Lower lobe of right lung (tissue), 2 donors: Measurements from ENCODE around the gene TSPAN9. TPM values are rescaled to one million over a fixed set of nuclear protein-coding genes. Genes with fewer than 3 reads are reported as not detected.

Source experiments
- ATAC-seq, 2 donors: fragments of 200-7000 bp; cut with Tn5 transposase; one replicate each; pipeline ENCODE4 v1.9.1; 2020 to 2022; ENCODE audit warnings: mild to moderate bottlenecking in 2 of 2, moderate library complexity in 2 of 2
- DNase-seq: peaks from one replicate; pipeline ENCODE4 v3.0.0-alpha.2; 2020
- H3K27ac ChIP-seq: fragments of 200-600 bp; one replicate; pipeline ENCODE4 v1.8.0; 2022
- H3K27me3 ChIP-seq: fragments of 200-600 bp; one replicate; pipeline ENCODE4 v1.8.0; 2022; ENCODE audit warnings: low read depth
- H3K36me3 ChIP-seq: fragments of 200-600 bp; one replicate; pipeline ENCODE4 v1.8.0; 2022; ENCODE audit warnings: mild to moderate bottlenecking
- H3K4me1 ChIP-seq: fragments of 200-600 bp; one replicate; pipeline ENCODE4 v1.8.0; 2022
- H3K4me3 ChIP-seq: fragments of 200-600 bp; one replicate; pipeline ENCODE4 v1.8.0; 2022; ENCODE audit warnings: mild to moderate bottlenecking
- H3K9me3 ChIP-seq: fragments of 200-600 bp; one replicate; pipeline ENCODE4 v1.8.0; 2022
- intact Hi-C: fragments of 100-400 bp; cut with DNase I; formaldehyde crosslinking; loops from one replicate; pipeline ENCODE4 v1.11.0; 2022
- total RNA-seq: library from RNA; stranded (reverse); fragmentation: NEBNext Ultra II Directional; extraction: Animal tissue kit (Norgen Biotek cat#: 25700); gene quantifications from one replicate; pipeline ENCODE4 v1.2.1, GENCODE V29; 2021
- TF ChIP-seq, protein P1 (sequence below): fragments of 200-600 bp; IDR thresholded peaks from one replicate; pipeline ENCODE4 v1.8.0; 2022; ENCODE audit warnings: antibody characterized with exemption, mild to moderate bottlenecking
- donor health status: DM: no; HTN: yes; CAD: no; lungs with severe emphysema.

Gene TSPAN9
- total RNA-seq, 1 donor from 2014 or later: 61.1 TPM

DNA sequence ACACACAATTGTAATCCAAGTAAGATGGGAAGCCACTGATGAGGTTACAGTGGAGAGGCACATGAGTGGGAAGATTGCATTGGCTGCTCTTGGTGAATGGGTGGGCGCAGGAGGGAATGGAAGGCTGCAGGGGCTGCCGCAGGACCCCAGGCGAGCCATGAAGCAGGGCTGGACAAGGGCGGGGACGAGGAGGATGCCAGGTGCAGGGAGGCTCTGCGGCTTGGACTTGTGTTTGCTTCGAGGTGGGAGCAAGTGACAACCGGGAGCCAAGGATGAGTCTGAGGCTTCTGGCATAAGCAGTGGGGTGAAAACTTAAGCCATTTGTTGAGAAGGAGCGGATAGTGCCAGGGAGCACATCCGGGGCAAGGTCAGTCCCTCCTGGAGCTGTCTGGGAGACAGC, 115.0 kb downstream of the TSPAN9 start:
- Histone ChIP-seq H3K36me3 (no peaks in the 10 kb centered on the region), H3K27me3 (no peaks in the 10 kb centered on the region), H3K9me3 (no peaks in the 10 kb centered on the region), H3K27ac (no peak overlapping the region), H3K4me3 (no peak overlapping the region), H3K4me1 (peaks cover 23% of the 10 kb centered on the region)
- TF ChIP-seq, protein P1, sequence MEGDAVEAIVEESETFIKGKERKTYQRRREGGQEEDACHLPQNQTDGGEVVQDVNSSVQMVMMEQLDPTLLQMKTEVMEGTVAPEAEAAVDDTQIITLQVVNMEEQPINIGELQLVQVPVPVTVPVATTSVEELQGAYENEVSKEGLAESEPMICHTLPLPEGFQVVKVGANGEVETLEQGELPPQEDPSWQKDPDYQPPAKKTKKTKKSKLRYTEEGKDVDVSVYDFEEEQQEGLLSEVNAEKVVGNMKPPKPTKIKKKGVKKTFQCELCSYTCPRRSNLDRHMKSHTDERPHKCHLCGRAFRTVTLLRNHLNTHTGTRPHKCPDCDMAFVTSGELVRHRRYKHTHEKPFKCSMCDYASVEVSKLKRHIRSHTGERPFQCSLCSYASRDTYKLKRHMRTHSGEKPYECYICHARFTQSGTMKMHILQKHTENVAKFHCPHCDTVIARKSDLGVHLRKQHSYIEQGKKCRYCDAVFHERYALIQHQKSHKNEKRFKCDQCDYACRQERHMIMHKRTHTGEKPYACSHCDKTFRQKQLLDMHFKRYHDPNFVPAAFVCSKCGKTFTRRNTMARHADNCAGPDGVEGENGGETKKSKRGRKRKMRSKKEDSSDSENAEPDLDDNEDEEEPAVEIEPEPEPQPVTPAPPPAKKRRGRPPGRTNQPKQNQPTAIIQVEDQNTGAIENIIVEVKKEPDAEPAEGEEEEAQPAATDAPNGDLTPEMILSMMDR: no peak
- ATAC-seq (no peak), DNase-seq (no peak)
- intact Hi-C loops: no loop called here

DNA sequence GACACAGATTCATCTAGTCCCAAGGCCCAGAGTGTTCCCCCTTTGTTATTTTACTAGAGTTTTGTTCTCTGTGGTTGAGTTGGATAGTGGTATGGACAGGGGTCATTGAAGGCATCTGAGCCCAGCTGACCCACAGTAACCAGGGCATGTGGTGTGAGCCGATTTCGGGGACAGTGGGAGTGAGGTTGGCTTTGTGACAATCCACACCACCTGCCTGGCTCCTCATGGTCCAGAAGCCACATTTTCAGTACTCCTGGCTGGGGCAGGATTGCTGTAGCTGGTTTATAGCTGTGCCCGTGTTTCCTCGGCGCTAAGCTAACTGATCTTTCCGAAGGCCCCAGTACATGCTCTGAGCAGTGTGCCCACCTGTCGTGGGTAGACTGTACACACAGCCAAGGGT, 116.0 kb downstream of the TSPAN9 start:
- intact Hi-C loops: no loop called here
- no peak for DNase-seq
- Histone ChIP-seq H3K4me1 (peaks cover 16% of the 10 kb centered on the region), H3K9me3 (no peaks in the 10 kb centered on the region), H3K36me3 (no peaks in the 10 kb centered on the region), H3K4me3 (no peak overlapping the region), H3K27ac (no peak overlapping the region), H3K27me3 (no peaks in the 10 kb centered on the region)
- no peak for ATAC-seq
- TF ChIP-seq, protein P1: no peak

DNA sequence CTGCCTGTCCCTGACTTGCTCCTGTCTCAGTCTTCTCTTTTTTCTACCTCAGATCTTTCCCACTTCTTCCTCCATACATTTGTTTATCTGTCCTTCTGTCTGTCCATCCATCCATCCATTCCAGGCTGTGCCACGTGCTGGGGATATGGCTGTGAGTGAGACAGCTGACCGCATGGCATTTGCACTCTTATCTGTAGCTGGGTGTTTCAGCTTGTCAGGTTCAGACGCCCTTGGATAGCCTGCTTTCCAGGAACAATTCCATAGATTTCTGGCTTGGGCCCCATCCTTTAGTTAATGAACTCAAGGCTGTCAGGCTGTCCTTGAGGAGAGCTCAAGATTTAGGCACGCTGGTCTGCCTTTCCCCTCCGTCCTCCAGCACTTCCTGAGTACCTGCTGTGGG, 116.6 kb downstream of the TSPAN9 start:
- H3K36me3 ChIP-seq: no peaks in the 10 kb centered on the region
- no peaks in the 10 kb centered on the region for H3K27me3 ChIP-seq
- intact Hi-C loops: no loop called here
- H3K9me3 ChIP-seq: no peaks in the 10 kb centered on the region
- H3K4me1 ChIP-seq: peaks cover 10% of the 10 kb centered on the region
- ATAC-seq (no peak), DNase-seq (no peak)
- no peak overlapping the region for H3K27ac ChIP-seq
- TF ChIP-seq, protein P1: no peak
- no peak overlapping the region for H3K4me3 ChIP-seq

DNA sequence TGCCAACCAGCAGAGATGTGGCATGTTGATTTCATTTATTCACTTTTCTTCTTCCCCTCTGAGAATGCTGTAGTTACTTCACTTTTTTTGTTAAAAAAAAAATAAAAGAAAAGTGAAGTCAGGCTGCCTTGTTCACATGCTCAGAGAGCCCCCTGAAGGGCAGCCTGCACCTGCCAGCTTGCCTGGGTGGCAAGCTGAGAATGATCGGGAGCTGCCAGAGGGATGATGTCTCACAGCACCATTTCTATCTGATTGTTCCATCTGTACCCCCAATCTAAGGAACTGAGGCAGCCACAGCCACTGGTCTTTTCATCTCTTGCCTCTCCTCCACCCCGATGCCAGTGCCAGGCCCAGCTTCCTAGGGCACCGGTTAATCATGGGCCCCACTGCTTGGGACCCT, 118.2 kb downstream of the TSPAN9 start:
- Histone ChIP-seq H3K4me3 (no peak overlapping the region), H3K27ac (no peak overlapping the region), H3K4me1 (peaks cover 12% of the 10 kb centered on the region), H3K9me3 (no peaks in the 10 kb centered on the region), H3K27me3 (peaks cover 10% of the 10 kb centered on the region), H3K36me3 (no peaks in the 10 kb centered on the region)
- TF ChIP-seq, protein P1: no peak
- intact Hi-C loops: no loop called here
- no peak for DNase-seq
- ATAC-seq: no peak

DNA sequence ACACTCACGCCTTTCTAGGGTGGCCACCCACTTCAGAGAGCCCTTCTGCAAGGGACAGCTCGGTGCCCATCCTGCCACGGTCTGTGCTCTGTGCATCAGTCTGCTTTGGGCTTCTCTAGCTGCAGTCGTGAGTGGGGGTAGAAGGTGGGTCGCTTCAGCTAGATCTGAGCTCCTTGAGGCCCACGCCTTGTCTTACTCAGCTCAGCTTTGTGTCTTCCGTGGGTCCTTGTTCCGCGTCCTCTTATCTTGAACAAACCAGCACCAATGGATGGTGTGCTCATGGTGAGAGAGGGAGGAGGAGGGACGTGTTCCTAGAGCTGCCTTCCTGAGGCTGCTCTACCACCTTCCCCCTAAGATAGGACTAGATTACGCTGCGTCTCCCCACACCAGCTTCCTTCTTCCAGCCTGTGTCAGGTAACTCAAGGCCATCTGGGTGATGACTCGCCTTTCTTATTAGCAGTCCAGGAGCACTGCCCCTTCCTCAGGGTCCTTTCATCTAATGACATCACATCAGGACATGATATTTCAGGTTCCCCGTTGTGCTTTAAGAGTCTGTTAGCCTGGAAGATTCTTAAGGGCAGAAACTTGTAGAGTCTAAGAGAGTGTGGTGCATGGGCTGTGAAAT, 118.8 kb downstream of the TSPAN9 start:
- DNase-seq: no peak
- TF ChIP-seq, protein P1: no peak
- Histone ChIP-seq H3K36me3 (no peaks in the 10 kb centered on the region), H3K27me3 (peaks cover 14% of the 10 kb centered on the region), H3K4me1 (peaks cover 13% of the 10 kb centered on the region), H3K9me3 (no peaks in the 10 kb centered on the region), H3K27ac (no peak overlapping the region), H3K4me3 (no peak overlapping the region)
- intact Hi-C loops: no loop called here
- no peak for ATAC-seq
